Fibroblast of skin of scalp (primary cell): ENCODE measurements around the gene BACH2. TPM values are rescaled to one million over a fixed set of nuclear protein-coding genes. Genes with fewer than 3 reads are reported as not detected.
"Not testable (repeated sequence)": the region's sequence is repeated elsewhere in the genome, so short reads cannot be mapped to it uniquely, and the experiment has no call there.

ENCODE experiments used
- DNase-seq: peaks from one replicate; pipeline ENCODE4 v3.0.0-alpha.2; 2013
- polyA plus RNA-seq, 2 experiments: library from polyadenylated mRNA; unstranded; fragments of 120-200 nt; gene quantifications; one replicate each; pipeline ENCODE4 v1.2.1, GENCODE V29; 2013; ENCODE audit not compliant: insufficient read length in 2 of 2

The BACH2 gene
- 3.2 TPM for polyA plus RNA-seq (2013, experiment 1 of 2; ENCODE audit: insufficient read length)
- 3.7 TPM for polyA plus RNA-seq (2013, experiment 2 of 2; ENCODE audit: insufficient read length)

DNA sequence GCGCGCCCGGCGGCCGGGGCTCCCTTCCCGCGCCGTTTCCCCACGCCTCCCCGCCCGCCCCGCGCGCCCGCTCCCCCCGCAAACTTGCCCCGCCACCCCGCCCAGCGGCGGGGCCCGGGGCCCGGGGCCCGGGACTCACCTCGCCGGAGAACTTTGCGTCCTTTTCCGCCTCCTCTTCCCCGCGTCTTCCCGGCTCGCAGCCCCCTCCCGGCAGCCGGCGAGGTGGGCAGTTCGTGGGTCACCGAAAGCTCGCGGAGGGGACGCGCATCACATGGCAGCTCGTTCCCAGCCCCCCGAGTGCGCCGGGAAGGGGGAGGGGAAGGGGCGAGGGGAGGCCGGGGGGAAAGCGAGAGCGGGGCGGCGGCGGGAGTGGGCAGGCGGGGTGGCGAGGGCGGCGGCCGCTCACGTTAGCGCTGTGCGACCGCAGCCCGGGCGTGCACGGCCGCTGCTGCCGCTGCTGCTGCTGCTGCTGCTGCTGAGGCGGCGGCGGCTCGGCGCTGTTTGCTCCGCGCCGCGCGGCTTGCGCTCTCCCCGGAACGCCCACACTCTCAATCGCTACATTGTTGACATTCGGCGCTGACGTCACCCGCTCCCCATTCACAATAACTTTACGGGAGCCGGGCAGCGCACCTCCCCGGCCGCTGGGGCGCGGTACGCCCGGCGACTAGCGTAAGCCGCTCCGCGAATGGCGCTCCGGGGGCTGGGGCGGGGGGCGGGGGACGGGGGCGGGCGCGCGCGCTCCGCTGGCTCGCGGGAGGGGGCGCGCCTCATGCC, at the start of gene BACH2:
BACH2 (minus strand) TSS at position 503 of the 774 bp plus-strand sequence. CDS start 287,999 bp downstream, outside the sequence.
- DNase-seq, result peak; percentile 89

DNA sequence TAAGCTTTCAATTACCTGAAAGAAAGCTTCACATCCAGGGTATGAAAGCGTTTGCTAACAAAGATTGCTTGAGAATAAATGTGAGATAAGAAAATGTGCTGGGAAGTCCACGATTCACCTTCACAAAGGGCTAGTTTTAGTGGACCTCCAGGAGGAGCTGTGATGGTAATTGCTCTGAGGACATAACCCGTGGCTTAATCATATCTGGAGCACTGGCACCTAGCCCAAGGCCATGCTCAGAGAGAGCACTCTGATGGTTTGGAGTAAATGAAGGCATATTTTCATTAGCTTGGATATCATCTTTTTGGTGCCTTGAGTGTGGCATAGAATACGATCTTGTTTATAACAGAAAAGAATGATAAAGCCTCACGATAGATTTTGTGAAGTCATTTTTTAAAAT, 46.9 kb upstream of the BACH2 start:
- DNase-seq, result peak; percentile 50

DNA sequence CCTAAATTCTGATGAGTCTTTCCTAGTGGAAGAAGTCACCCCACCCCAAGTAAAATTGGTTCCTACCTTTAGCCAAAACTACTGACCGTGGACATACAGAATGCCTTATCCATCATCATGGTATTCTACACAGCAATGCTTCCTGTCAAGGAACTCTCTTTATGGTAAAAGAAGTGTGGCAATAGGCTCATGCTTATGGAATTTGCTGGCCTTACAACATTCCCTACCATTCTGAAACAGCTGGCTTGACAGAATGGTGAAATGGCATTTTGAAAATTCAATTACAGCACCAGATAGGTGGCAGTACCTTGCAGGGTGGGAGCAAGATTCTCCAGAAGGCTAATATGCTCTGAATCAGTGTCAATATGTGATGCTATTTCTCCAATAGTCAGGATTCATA, 41.8 kb upstream of the BACH2 start:
- DNase-seq, result peak; percentile 54

DNA sequence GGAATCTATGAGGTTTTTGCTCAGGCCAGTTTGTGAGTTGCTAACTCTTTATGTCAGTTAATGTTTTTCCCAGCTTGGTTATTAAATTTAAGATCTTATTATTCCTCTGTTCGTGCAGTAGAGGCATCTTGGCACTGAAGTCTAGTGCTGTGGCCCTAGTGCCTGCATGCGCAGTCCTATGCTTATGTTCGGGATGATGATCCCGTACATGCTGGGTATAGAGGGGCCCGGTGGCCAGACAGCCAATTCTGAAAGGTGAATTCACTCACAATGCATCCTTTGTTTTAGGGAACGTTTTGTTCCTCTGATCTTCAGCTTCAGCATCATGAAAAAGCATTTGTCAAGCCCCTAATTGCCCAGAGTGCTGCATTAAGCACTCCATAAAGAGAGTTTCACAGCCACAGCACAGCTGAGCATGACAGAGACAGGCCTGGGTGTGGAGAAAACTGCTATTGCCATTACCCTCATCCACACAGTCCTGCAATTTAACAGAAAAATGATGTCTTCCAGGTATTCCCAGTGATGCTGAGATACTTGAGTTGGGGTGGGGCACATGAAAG, 39.8 kb upstream of the BACH2 start:
- no peak for DNase-seq

DNA sequence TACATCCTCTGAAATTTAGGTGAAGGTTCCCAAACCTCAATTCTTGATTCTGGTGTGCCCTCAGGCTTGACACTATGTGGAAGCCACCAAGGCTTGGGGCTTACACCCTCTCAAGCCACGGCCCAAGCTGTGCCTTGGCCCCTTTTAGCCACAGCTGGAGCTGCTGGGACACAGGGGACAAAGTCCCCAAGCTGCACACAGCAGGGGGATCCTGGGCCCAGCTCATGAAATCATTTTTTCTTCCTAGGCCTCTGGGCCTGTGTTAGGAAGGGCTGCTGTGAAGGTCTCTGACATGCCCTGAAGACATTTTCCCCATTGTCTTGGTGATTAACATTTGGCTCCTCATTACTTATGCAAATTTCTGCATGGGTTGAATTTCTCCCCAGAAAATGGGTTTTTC, 37.3 kb upstream of the BACH2 start:
- no peak for DNase-seq

DNA sequence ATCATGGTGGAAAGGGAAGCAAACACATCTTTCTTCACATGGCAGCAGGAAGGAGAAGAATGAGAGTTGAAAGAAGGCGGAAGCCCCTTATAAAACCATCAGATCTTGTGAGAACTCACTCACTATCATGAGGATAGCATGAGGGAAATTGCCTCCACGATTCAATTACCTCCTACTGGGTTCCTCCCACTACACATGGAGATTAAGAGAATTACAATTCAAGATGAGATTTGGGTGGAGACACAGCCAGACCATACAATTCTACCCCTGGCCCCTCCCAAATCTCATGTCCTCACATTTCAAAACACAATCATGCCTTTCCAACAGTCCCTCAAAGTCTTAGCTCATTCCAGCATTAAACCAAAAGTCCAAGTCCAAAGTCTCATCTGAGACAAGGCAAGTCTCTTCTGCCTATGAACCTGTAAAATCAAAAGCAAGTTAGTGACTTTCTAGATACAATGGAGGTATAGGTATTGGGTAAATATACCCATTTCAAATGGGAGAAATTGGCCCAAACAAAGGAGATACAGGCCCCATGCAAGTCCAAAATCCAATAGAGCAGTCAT, 36.4 kb upstream of the BACH2 start:
- not testable (repeated sequence) for DNase-seq

DNA sequence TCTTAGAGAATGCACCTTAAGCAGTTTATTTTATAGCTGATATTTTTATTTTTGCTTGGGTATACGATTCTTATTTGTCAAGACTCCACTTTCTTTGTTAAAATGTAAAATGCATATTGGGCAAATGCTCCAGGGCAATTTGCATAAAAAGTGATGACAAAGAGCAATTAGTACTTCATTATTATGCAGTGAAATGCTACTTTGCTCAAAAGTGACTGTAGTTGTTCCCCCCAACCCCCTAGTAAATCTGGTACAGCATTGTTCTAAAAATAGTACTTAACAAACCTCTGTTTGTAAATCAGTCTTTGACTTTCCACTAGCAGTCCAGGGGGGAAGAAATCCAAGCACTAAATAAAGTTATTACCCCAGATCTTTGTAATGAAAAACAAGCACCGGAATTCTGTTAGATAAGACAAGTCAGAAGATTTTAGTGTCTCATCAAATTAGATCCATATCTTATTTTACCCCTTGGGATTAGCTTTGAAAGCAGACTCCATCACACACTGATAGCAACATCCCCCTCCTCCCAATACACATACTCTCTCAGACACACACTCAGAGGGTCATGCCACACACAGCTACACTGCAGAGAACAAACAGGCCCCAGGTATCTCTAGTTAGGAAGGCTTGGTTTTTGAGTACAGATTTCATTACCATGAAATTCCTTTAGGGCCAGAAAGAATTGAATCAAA, 32.9 kb upstream of the BACH2 start:
- no peak for DNase-seq

DNA sequence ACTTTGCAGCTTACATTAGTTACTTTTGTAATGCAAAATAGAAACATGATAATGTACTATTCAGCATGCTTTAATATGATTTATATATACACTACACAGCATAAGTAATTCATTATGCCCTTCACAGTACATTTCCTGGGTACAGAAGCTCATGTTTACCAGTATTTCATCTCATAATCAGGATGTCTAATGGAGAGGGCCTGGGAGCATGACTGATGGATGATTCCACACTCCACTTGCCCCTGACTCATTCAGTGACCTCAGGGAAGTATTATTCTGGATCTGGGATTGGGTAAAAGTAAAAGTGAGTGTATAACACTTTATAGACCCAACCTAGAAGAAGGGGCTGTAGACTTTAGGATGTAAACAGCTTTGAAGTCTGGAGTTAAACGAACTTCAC, 31.4 kb upstream of the BACH2 start:
- DNase-seq, result peak; percentile 36

DNA sequence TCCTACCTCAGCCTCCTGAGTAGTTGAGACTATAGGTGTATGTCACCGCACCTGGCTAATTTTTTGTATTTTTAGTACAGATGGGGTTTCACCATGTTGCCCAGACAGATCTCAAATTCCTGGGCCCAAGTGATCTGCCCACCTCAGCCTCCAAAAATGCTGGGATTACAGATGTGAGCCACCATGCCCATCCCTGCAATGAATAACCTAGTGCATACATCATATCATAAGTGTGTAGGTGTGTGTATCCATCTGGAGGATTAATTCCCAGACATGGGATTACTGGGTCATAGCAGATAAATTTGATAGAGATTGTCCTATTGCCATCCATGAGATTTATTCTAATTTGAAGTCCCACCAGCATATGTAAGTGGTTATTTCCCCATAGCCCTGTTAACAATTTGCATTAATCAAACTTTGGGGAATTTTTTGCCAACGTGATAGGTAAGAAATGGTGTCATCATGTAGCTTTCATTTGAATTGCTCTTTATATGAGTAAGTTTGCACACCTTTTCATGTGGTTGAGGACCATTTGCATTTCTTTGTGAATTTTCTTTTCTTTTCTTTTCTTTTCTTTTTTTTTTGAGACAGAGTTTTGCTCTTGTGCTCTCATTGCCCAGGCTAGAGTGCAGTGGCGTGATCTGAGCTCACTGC, 29.9 kb upstream of the BACH2 start:
- no peak for DNase-seq

DNA sequence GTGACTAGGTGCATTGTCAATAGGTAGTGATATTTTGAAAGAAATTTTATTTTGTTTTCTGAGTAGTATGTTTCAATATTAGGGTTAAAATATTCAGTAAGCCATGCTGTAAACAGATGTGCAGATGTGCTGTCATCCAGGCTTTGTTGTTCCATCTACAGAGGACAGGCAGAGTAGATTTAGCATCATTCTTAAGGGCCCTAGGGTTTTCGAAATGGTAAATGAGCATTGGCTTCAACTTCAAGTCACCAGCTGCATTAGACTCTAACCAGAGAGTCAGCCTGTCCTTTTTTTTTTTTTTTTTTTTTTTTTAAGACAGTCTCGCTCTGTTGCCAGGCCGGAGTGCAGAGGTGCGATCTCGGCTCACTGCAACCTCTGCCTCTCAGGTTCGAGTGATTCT, 27.1 kb upstream of the BACH2 start:
- DNase-seq, result no peak

DNA sequence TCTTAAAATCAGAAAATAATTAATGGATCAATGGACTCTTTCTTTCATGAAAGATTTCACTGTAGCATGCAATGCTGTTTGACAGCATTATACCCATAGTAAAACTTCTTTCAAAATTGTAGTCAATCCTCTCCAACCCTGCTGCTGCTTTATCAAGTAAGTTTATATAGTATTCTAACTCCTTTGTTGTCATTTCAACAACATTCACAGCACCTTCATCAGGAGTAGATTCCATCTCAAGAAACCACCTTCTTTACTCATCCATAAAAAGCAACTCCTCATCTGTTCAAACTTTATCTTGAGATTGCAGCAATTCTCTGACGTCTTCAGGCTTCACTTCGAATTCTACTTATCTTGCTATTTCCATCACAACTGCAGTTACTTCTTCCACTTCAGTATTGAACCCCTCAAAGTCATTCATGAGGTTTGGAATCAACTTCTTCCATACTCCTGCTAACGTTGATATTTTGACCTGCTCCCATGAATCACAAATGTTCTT, 26.4 kb upstream of the BACH2 start:
- no peak for DNase-seq

DNA sequence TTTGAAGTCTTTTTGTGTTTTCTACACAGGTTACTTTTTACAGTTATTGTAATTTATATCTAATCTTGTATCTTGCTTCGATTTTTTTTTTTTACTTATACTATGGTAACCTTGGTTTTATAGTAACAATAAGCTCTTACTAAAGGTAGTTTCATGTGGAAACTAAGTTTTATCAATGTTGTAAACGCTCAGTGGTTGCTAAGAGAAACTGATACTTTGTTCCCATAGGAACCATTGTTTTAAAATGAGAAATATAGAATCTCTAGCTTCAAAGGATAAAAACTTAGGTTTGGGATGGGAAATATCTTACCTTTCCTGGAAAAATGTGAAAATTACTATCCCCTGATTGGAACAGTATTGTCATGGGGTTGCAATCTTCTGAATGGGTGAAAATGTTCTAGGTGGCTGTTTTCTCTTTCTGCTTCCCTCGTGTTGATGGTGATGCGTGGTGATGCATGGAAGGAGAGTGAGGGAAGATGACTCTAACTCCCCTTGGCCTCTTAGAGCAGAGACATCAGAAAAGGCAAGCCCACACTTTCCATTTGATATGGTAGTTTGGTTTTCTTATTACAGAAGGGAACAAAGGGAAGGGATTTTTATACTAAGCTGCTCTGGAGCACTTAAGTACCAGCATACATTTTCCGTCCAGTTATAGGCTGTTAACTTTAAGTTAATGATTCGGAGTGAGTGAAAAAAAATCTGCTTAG, 23.5 kb upstream of the BACH2 start:
- DNase-seq, result no peak

DNA sequence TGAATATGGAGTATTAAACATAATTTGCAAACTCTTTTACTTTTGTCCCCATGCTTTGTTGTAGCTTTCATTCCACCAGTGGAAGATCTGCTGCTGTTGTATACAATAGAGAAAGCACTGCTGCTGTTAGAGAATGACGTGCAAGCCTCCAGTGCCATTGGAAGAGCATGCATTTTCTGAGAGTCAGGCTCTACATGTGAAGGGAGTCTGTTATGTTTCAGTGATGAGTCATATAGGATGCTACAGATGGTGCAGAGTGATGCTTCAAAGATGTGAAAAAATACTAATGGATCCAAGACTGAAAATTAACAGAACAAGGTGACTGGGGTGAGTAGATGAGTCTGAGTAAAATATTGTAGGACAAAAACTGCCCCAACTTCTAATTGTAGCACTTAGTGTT, 22.4 kb upstream of the BACH2 start:
- DNase-seq, result peak; percentile 49

DNA sequence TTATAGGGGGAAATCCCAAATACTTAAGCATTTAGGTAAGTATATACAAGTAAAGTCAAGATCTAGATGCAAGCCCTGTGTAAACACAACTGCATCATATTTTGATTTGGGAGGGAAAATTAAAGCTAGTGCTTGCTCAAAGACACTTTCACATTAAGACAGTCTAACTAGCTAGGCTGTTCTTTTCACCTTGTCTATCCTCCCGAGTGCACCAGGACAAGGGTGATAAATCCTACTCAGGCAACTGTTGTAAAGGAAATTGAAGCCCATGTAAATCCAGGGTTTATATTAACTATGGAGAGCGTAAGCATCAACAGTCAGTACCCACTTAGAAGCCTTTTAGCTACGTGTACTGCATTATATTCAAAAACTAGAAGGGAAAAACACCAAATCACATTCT, 19.3 kb upstream of the BACH2 start:
- no peak for DNase-seq

DNA sequence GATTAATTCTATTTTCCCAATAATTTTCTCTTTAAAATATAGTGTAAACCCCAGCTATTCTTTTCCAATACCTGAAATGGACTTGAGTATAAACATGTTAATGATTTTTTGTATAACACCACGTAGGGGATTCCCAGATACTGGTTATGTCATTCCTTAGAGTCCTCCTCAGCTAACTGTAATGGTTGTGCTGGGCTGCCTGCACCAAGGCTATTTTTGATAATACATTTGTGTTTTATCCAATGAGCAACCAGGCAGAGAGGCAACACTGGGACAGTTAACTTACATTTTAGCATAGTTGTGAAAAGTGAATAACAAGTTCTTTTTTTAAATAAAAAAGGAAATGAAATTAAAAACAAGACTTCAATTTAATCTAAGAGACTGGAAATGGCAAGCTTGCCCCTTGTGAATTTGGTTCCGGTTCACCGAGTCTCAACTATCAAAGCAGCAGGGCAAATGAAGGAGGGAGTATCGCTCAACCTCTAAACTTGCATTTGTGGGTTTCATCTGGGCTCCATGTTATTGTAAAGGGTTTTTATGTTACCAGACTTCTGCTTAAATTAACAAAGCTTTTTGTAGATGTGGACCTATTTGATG, 18.8 kb upstream of the BACH2 start:
- no peak for DNase-seq

DNA sequence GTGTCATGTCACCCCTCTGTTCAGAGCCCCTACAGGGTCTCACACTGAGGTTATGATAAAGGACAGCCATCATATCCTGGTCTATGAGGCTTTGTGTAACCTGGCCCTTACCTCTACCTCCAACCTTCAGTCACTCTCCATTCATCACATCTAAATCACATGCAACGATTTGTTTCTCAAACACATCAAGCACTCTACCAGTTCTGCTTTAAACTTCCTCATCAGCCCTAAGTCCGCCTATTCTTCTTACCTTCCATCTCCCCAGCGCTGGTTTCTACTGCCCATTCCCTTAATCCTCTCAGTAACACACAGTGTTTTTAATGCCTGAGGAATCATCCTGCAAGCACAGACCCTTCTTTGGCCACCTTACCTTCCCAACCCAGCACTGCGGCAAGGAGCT, 17.9 kb upstream of the BACH2 start:
- no peak for DNase-seq

DNA sequence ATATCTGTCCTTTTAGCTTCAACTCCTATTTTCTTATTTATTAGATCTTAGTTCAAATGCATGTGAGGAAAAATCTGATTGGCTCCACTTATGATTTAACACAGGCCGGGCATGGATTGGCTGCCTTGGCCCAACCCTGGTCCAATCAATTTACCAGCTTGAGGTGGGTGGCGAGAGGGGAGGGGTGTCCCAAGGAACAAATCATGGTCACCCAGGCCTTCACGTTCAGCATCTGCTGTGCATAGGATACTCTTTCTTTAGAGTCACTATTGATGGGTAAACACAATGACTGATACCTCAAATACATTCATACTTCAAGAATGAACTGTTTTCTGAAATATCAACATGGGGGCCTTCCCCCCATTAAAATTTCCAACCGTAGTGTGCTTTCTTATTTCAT, 14.9 kb upstream of the BACH2 start:
- no peak for DNase-seq

DNA sequence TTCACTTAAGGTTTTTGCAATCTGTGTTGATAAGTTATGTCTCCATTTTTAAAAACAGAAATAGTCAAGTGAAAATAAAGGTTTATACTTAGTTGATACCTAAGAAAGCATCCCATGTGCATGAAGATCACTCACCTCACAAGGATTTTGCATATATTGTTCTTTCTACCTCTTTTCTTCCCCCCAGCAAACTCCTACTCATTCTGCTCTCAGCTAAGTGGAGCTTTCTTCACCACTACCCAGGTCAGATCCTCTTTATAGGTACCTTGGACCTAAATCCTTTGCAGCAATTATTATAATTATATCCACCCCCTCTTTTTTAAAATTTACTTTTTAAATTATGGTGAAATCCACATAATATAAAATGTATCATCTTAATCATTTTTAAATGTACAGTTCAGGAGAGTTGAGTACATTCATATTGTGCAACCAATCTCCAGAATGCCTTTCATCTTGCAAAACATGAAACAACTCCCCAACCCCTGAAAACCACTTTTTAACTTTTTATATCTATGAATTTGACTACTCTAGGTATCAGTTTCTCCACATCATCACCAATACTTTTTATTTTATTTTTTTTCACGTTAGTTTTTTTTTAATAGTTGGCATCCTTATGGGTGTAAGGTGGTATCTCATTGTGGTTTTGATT, 9.3 kb upstream of the BACH2 start:
- DNase-seq, result no peak

DNA sequence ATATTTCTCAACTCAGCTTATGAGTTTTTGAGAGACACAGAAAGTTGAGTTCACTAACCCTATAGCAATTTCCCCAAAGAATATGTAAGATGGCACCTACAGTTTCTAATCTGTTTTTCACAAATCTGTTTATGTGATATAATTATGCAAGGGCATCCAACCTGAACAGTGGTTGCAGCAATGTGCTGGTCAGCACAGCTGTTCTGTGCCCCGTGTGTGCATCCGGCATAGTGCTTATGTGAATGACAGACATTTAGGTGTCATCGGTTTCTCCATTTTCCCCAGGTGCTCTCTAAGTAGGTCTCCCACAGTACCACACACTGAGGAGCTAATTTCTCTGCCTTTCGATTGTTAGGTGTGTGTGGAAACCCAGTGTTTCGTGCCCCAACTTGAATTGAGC, 7.7 kb upstream of the BACH2 start:
- DNase-seq, result no peak

DNA sequence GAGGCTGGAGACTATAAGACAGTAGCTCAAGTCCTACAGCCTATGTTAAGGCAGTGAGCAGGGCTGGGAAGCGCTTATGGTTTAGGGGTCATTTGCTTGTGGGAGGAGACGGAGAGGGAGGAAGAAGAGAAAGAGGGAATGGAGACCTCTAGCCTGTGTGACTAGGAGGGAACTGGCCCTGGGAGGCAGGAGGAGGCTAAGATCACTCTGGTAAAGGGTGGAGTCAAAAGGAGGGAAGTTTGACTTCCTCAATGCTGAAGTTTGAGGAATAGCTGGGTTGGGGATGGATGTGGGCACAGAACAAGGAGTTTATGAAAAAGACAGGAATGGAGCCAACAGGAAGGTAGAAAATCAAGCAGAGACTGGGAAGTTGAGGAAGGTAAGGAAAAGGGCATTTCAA, 6.4 kb upstream of the BACH2 start:
- DNase-seq, result no peak

DNA sequence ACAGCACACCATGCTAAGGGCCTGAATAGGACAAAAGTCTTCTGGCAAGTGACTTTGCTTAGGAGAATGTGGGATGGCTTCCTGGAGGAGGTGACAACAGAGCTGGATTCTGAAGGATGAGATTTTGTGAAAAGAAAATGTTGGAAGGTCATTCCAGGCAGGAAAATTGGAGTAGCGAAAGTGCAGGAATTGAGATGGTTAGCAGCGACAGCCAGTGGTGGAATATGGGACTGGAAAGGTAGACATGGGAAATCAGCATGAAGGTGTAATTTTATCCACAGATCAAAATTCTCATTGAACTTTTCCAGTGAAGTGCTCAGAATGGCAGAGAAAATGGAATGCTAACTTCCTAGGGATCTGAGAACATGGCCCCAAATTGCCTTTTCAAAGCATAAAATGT, 5.7 kb upstream of the BACH2 start:
- DNase-seq, result no peak
